ENCODE data around the gene NFATC3.
A peak's percentile ranks its signal among the peaks of the same experiment; 100 is the strongest.

The NFATC3 gene

GRCh38 chr16:68072038-68072695 lies 13.0 kb upstream of the NFATC3 start:
- DNase-seq (ENCODE audit: low read depth in 2 of 2), result no peak

GRCh38 chr16:68073902-68074760 lies 11.0 kb upstream of the NFATC3 start:
- DNase-seq (ENCODE audit: low read depth in 2 of 2), result no peak

GRCh38 chr16:68074850-68075555 lies 10.2 kb upstream of the NFATC3 start:
- DNase-seq (ENCODE audit: low read depth in 2 of 2), result peak in 1 of 2 donors; percentile 32

GRCh38 chr16:68075980-68076379 lies 9.2 kb upstream of the NFATC3 start:
- no peak for DNase-seq (ENCODE audit: low read depth in 2 of 2)

GRCh38 chr16:68076560-68076959 lies 8.6 kb upstream of the NFATC3 start:
- DNase-seq (ENCODE audit: low read depth in 2 of 2), result no peak

- DNase-seq (ENCODE audit: low read depth in 2 of 2), result no peak
Observed at GRCh38 chr16:68077866-68078700, 7.1 kb upstream of the NFATC3 start.

- no peak for DNase-seq (ENCODE audit: low read depth in 2 of 2)
Observed at GRCh38 chr16:68078701-68079375, 6.3 kb upstream of the NFATC3 start.

- no peak for DNase-seq (ENCODE audit: low read depth in 2 of 2)
Observed at GRCh38 chr16:68079376-68079625, 5.9 kb upstream of the NFATC3 start.

- peak; percentile 59 to 67 for DNase-seq (ENCODE audit: low read depth in 2 of 2)
Observed at GRCh38 chr16:68079626-68080344, 5.4 kb upstream of the NFATC3 start.

- DNase-seq (ENCODE audit: low read depth in 2 of 2), result no peak
Observed at GRCh38 chr16:68081861-68082628, 3.1 kb upstream of the NFATC3 start.

GRCh38 chr16:68082629-68083238 lies 2.4 kb upstream of the NFATC3 start:
- DNase-seq (ENCODE audit: low read depth in 2 of 2), result no peak

- DNase-seq (ENCODE audit: low read depth in 2 of 2), result no peak
Observed at GRCh38 chr16:68083239-68083781, 1.9 kb upstream of the NFATC3 start.

GRCh38 chr16:68083861-68084503 lies 1.2 kb upstream of the NFATC3 start:
- DNase-seq (ENCODE audit: low read depth in 2 of 2), result no peak

GRCh38 chr16:68084504-68085258 lies 489 bp upstream of the NFATC3 start:
- DNase-seq (ENCODE audit: low read depth in 2 of 2), result peak; percentile 66 to 78

GRCh38 chr16:68086336-68086841 lies 1.2 kb downstream of the NFATC3 start:
- no peak for DNase-seq (ENCODE audit: low read depth in 2 of 2)

- DNase-seq (ENCODE audit: low read depth in 2 of 2), result no peak
Observed at GRCh38 chr16:68086860-68087268, 1.7 kb downstream of the NFATC3 start.

GRCh38 chr16:68087688-68088087 lies 2.5 kb downstream of the NFATC3 start:
- no peak for DNase-seq (ENCODE audit: low read depth in 2 of 2)

All from stimulated activated CD8-positive, alpha-beta memory T cell treated with anti-CD3 and anti-CD28 coated beads, Interleukin-15, amount 100 ng/mL, for 4 hours (primary cell).